ENCODE measurements around the gene RTN4. TPM values are rescaled to one million over a fixed set of nuclear protein-coding genes. Genes with fewer than 3 reads are reported as not detected.

RTN4 gene
- polyA plus RNA-seq, 2 donors: 116 to 121 TPM

GRCh38 chr2:55013936-55014335 lies 36.3 kb downstream of the RTN4 start:
- WGBS, 2 donors: 41 to 42% methylated on average over 1 of the region's 1 CpG
- H3K27ac ChIP-seq (ENCODE audit: low read depth in 2 of 2, low read length in 1 of 2): no peak overlapping the region

GRCh38 chr2:55012672-55013484 lies 37.4 kb downstream of the RTN4 start:
- Histone ChIP-seq H3K4me3 (ENCODE audit: low read depth in 1 of 2, low read length in 2 of 2) (no peak overlapping the region), H3K9me3 (ENCODE audit: control insufficient read depth in 2 of 2, insufficient read depth in 1 of 2, low read depth in 1 of 2, low read length in 1 of 2) (no peaks in the 10 kb centered on the region), H3K27ac (ENCODE audit: low read depth in 2 of 2, low read length in 1 of 2) (no peak overlapping the region), H3K27me3 (ENCODE audit: control insufficient read depth in 1 of 2, insufficient read depth in 2 of 2, low read length in 2 of 2) (no peaks in the 10 kb centered on the region), H3K4me1 (ENCODE audit: control insufficient read depth in 2 of 2, insufficient read depth in 2 of 2, low read length in 1 of 2) (no peaks in the 10 kb centered on the region), H3K36me3 (ENCODE audit: control insufficient read depth in 2 of 2, insufficient read depth in 2 of 2, low read length in 1 of 2) (no peaks in the 10 kb centered on the region)
- WGBS, 2 donors: 33 to 50% methylated on average over 2 of the region's 2 CpGs

More at GRCh38 chr2:55013936-55014335, 36.3 kb downstream of the RTN4 start:
- Histone ChIP-seq H3K36me3 (ENCODE audit: control insufficient read depth in 2 of 2, insufficient read depth in 2 of 2, low read length in 1 of 2) (no peaks in the 10 kb centered on the region), H3K4me3 (ENCODE audit: low read depth in 1 of 2, low read length in 2 of 2) (no peak overlapping the region), H3K4me1 (ENCODE audit: control insufficient read depth in 2 of 2, insufficient read depth in 2 of 2, low read length in 1 of 2) (no peaks in the 10 kb centered on the region), H3K9me3 (ENCODE audit: control insufficient read depth in 2 of 2, insufficient read depth in 1 of 2, low read depth in 1 of 2, low read length in 1 of 2) (no peaks in the 10 kb centered on the region), H3K27me3 (ENCODE audit: control insufficient read depth in 1 of 2, insufficient read depth in 2 of 2, low read length in 2 of 2) (no peaks in the 10 kb centered on the region)

- H3K27me3 ChIP-seq (ENCODE audit: control insufficient read depth in 1 of 2, insufficient read depth in 2 of 2, low read length in 2 of 2): no peaks in the 10 kb centered on the region
- 25 to 31% methylated on average over 6 of the region's 6 CpGs for WGBS, 2 donors
- no peak overlapping the region for H3K4me3 ChIP-seq (ENCODE audit: low read depth in 1 of 2, low read length in 2 of 2)
- no peak overlapping the region for H3K27ac ChIP-seq (ENCODE audit: low read depth in 2 of 2, low read length in 1 of 2)
- no peaks in the 10 kb centered on the region for H3K36me3 ChIP-seq (ENCODE audit: control insufficient read depth in 2 of 2, insufficient read depth in 2 of 2, low read length in 1 of 2)
- H3K9me3 ChIP-seq (ENCODE audit: control insufficient read depth in 2 of 2, insufficient read depth in 1 of 2, low read depth in 1 of 2, low read length in 1 of 2): no peaks in the 10 kb centered on the region
- no peaks in the 10 kb centered on the region for H3K4me1 ChIP-seq (ENCODE audit: control insufficient read depth in 2 of 2, insufficient read depth in 2 of 2, low read length in 1 of 2)
Measured at GRCh38 chr2:55011831-55012671, 38.2 kb downstream of the RTN4 start.

DNA sequence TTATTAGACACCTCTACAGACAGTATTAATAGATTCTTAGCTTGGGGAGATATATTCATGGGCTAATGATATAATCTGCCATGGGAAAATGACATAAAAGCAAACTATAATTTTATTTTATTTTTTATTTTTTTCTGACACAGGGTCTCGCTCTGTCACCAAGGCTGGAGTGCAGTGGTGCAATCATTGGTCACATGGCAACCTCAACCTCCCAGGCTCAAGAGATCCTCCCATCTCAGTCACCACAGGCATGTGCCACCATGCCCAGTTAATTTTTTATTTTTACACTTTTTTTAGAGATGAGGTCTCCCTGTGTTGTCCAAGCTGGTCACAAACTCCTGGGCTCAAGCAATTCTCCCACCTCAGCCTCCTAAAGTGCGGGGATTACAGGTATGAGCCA lies 39.3 kb downstream of the RTN4 start:
- H3K27ac ChIP-seq (ENCODE audit: low read depth in 2 of 2, low read length in 1 of 2): no peak overlapping the region
- no peaks in the 10 kb centered on the region for H3K36me3 ChIP-seq (ENCODE audit: control insufficient read depth in 2 of 2, insufficient read depth in 2 of 2, low read length in 1 of 2)
- no peak overlapping the region for H3K4me3 ChIP-seq (ENCODE audit: low read depth in 1 of 2, low read length in 2 of 2)
- H3K9me3 ChIP-seq (ENCODE audit: control insufficient read depth in 2 of 2, insufficient read depth in 1 of 2, low read depth in 1 of 2, low read length in 1 of 2): no peaks in the 10 kb centered on the region
- no peaks in the 10 kb centered on the region for H3K4me1 ChIP-seq (ENCODE audit: control insufficient read depth in 2 of 2, insufficient read depth in 2 of 2, low read length in 1 of 2)
- 69 to 89% methylated on average over 2 of the region's 2 CpGs for WGBS, 2 donors
- no peaks in the 10 kb centered on the region for H3K27me3 ChIP-seq (ENCODE audit: control insufficient read depth in 1 of 2, insufficient read depth in 2 of 2, low read length in 2 of 2)

DNA sequence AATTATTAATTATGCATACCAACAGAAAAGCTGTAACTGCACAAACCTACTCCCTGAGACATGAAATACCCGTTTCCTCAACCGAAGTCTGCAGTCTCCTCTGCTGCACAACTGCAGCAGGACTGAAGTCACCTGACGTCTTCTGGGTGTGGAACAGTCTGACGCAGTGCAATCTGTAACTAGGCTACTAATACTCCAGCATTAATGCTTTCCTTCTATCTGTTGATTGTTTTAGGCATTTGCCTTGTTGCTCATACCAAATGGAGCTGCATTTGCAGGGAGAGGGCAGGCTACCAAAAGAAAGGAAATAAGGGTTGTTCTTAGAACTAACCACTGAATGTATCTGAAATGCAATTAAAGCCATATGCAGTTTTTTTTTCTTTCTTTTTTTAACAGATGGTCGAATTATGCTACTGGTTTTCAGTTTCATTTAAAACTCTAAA lies 40.1 kb downstream of the RTN4 start:
- Histone ChIP-seq H3K27ac (ENCODE audit: low read depth in 2 of 2, low read length in 1 of 2) (peak overlapping the region; percentile 67 to 71), H3K4me3 (ENCODE audit: low read depth in 1 of 2, low read length in 2 of 2) (peak overlapping the region in 1 of 2 donors; percentile 59), H3K4me1 (ENCODE audit: control insufficient read depth in 2 of 2, insufficient read depth in 2 of 2, low read length in 1 of 2) (no peaks in the 10 kb centered on the region), H3K36me3 (ENCODE audit: control insufficient read depth in 2 of 2, insufficient read depth in 2 of 2, low read length in 1 of 2) (no peaks in the 10 kb centered on the region), H3K9me3 (ENCODE audit: control insufficient read depth in 2 of 2, insufficient read depth in 1 of 2, low read depth in 1 of 2, low read length in 1 of 2) (no peaks in the 10 kb centered on the region), H3K27me3 (ENCODE audit: control insufficient read depth in 1 of 2, insufficient read depth in 2 of 2, low read length in 2 of 2) (no peaks in the 10 kb centered on the region)
- WGBS, 2 donors: 1 to 2% methylated on average over 5 of the region's 5 CpGs

GRCh38 chr2:55009277-55010060 lies 40.8 kb downstream of the RTN4 start:
- no peaks in the 10 kb centered on the region for H3K36me3 ChIP-seq (ENCODE audit: control insufficient read depth in 2 of 2, insufficient read depth in 2 of 2, low read length in 1 of 2)
- H3K9me3 ChIP-seq (ENCODE audit: control insufficient read depth in 2 of 2, insufficient read depth in 1 of 2, low read depth in 1 of 2, low read length in 1 of 2): no peaks in the 10 kb centered on the region
- peak overlapping the region in 1 of 2 donors; percentile 34 for H3K27ac ChIP-seq (ENCODE audit: low read depth in 2 of 2, low read length in 1 of 2)
- H3K27me3 ChIP-seq (ENCODE audit: control insufficient read depth in 1 of 2, insufficient read depth in 2 of 2, low read length in 2 of 2): no peaks in the 10 kb centered on the region
- 11 to 18% methylated on average over 7 of the region's 7 CpGs for WGBS, 2 donors
- peaks cover 0 to 2% of the 10 kb centered on the region in 2 donors for H3K4me1 ChIP-seq (ENCODE audit: control insufficient read depth in 2 of 2, insufficient read depth in 2 of 2, low read length in 1 of 2)
- H3K4me3 ChIP-seq (ENCODE audit: low read depth in 1 of 2, low read length in 2 of 2): peak overlapping the region in 1 of 2 donors; percentile 59

GRCh38 chr2:55006306-55006705 lies 43.9 kb downstream of the RTN4 start:
- Histone ChIP-seq H3K9me3 (ENCODE audit: control insufficient read depth in 2 of 2, insufficient read depth in 1 of 2, low read depth in 1 of 2, low read length in 1 of 2) (no peaks in the 10 kb centered on the region), H3K27me3 (ENCODE audit: control insufficient read depth in 1 of 2, insufficient read depth in 2 of 2, low read length in 2 of 2) (no peaks in the 10 kb centered on the region), H3K27ac (ENCODE audit: low read depth in 2 of 2, low read length in 1 of 2) (no peak overlapping the region), H3K36me3 (ENCODE audit: control insufficient read depth in 2 of 2, insufficient read depth in 2 of 2, low read length in 1 of 2) (no peaks in the 10 kb centered on the region), H3K4me1 (ENCODE audit: control insufficient read depth in 2 of 2, insufficient read depth in 2 of 2, low read length in 1 of 2) (peaks cover 0 to 2% of the 10 kb centered on the region in 2 donors), H3K4me3 (ENCODE audit: low read depth in 1 of 2, low read length in 2 of 2) (no peak overlapping the region)
- 41 to 45% methylated on average over 3 of the region's 3 CpGs for WGBS, 2 donors

GRCh38 chr2:55003706-55004639 lies 46.3 kb downstream of the RTN4 start:
- no peaks in the 10 kb centered on the region for H3K36me3 ChIP-seq (ENCODE audit: control insufficient read depth in 2 of 2, insufficient read depth in 2 of 2, low read length in 1 of 2)
- no peaks in the 10 kb centered on the region for H3K27me3 ChIP-seq (ENCODE audit: control insufficient read depth in 1 of 2, insufficient read depth in 2 of 2, low read length in 2 of 2)
- H3K4me1 ChIP-seq (ENCODE audit: control insufficient read depth in 2 of 2, insufficient read depth in 2 of 2, low read length in 1 of 2): peaks cover 0 to 2% of the 10 kb centered on the region in 2 donors
- 86 to 92% methylated on average over 10 of the region's 10 CpGs for WGBS, 2 donors
- H3K27ac ChIP-seq (ENCODE audit: low read depth in 2 of 2, low read length in 1 of 2): no peak overlapping the region
- H3K4me3 ChIP-seq (ENCODE audit: low read depth in 1 of 2, low read length in 2 of 2): no peak overlapping the region
- no peaks in the 10 kb centered on the region for H3K9me3 ChIP-seq (ENCODE audit: control insufficient read depth in 2 of 2, insufficient read depth in 1 of 2, low read depth in 1 of 2, low read length in 1 of 2)
